K562 (cell line): Measurements from ENCODE around the gene UPF2. TPM values are rescaled to one million over a fixed set of nuclear protein-coding genes. Genes with fewer than 3 reads are reported as not detected.

ENCODE experiments used
- CBX3 ChIP-seq, 2 experiments: IDR thresholded peaks; 1 replicate in 1 of 2; 2 replicates in 1 of 2; pipeline ENCODE4 v1.6.1; 2012; ENCODE audit warnings: inconsistent platforms in 2 of 2, low read length in 2 of 2, borderline replicate concordance in 1 of 2, control low read depth in 1 of 2
- CHD1 ChIP-seq: fragments of 200-600 bp; sonication (generic); IDR thresholded peaks from one replicate; pipeline ENCODE4 v1.6.1; 2012; ENCODE audit warnings: mild to moderate bottlenecking, moderate library complexity, low read length, inconsistent platforms
- DMBX1 ChIP-seq: fragments of 250-450 bp; sonication (Bioruptor Pico); IDR thresholded peaks from 2 replicates; pipeline ENCODE4 v1.8.0; 2022; ENCODE audit warnings: inconsistent platforms, mild to moderate bottlenecking, moderate library complexity, borderline replicate concordance
- MCM2 ChIP-seq: fragments of 450-650 bp; IDR thresholded peaks from 2 replicates; pipeline ENCODE4 v1.6.1; 2017; ENCODE audit warnings: low read depth, mild to moderate bottlenecking
- MCM7 ChIP-seq, 2 experiments: fragments of 450-650 bp; IDR thresholded peaks; 2 replicates each; pipeline ENCODE4 v1.6.1; 2016 to 2018
- NCOR1 ChIP-seq: fragments of 450-650 bp; IDR thresholded peaks from 2 replicates; pipeline ENCODE4 v1.6.1; 2016; ENCODE audit warnings: mild to moderate bottlenecking, moderate library complexity
- NRF1 ChIP-seq, 2 experiments: fragments of 450-650 bp; IDR thresholded peaks in 1 of 2; conservative IDR thresholded peaks in 1 of 2; 2 replicates each; pipeline ENCODE4 v1.6.1; 2014; ENCODE audit warnings: mild to moderate bottlenecking in 2 of 2
- OTX1 ChIP-seq: fragments of 450-650 bp; formaldehyde crosslinking; IDR thresholded peaks from 2 replicates; pipeline ENCODE4 v1.4.0; 2022; ENCODE audit warnings: mild to moderate bottlenecking
- SIX5 ChIP-seq, 2 experiments: IDR thresholded peaks; 2 replicates each; pipeline ENCODE4 v1.6.1; 2011; ENCODE audit warnings: low read length in 2 of 2, borderline replicate concordance in 1 of 2, low read depth in 1 of 2, mild to moderate bottlenecking in 1 of 2, moderate library complexity in 1 of 2; ENCODE audit not compliant: insufficient read depth in 1 of 2
- ZNF584 ChIP-seq: fragments of 200-800 bp; sonication (Bioruptor generic); IDR thresholded peaks from 2 replicates; pipeline ENCODE4 v1.6.1; 2016; ENCODE audit warnings: low read depth, mild to moderate bottlenecking, missing genetic modification characterization, missing compliant biosample characterization
- polyA plus RNA-seq, 8 experiments: library from polyadenylated mRNA; depleted of rRNA in 4 of 8; stranded (reverse) in 5 of 8; unstranded in 3 of 8; fragments of >200 nt; fragmentation: Nextera tagmentation in 2 of 8; fragmentation: Illumina TruSeq in 1 of 8; extraction: Ambion mirVana in 2 of 8; extraction: Trizol in 1 of 8; gene quantifications; 2 replicates each; pipeline versions ENCODE4 v1.2.1 to v1.2.3, GENCODE V29; 2011 to 2014; ENCODE audit warnings: inconsistent platforms in 1 of 8, missing spikeins in 1 of 8
- total RNA-seq, 7 experiments: library from RNA; depleted of rRNA in 6 of 7; stranded (reverse); fragments of >200 nt in 6 of 7; fragmentation: Illumina TruSeq in 2 of 7; extraction: Trizol in 2 of 7; gene quantifications; 2 replicates each; pipeline versions ENCODE4 v1.2.1 to v1.2.3, GENCODE V29; 2011 to 2021; ENCODE audit warnings: low replicate concordance in 1 of 7
- TF ChIP-seq, protein P1 (sequence below), 2 experiments: fragments of 250-450 bp in 1 of 2; fragments of 450-650 bp in 1 of 2; sonication (Bioruptor Pico) in 1 of 2; IDR thresholded peaks; 2 replicates each; pipeline versions ENCODE4 v1.6.1 to v1.8.0; 2016 to 2021; ENCODE audit warnings: mild to moderate bottlenecking in 2 of 2, moderate library complexity in 2 of 2, missing compliant biosample characterization in 1 of 2, missing genetic modification characterization in 1 of 2
- TF ChIP-seq, protein P2 (sequence below): fragments of 250-450 bp; sonication (Bioruptor Pico); IDR thresholded peaks from 2 replicates; pipeline ENCODE4 v1.5.0; 2021; ENCODE audit warnings: mild to moderate bottlenecking, moderate library complexity
- TF ChIP-seq, protein P3 (sequence below): sonication (generic); formaldehyde crosslinking; IDR thresholded peaks from 2 replicates; pipeline ENCODE4 v1.8.0; 2022; ENCODE audit warnings: mild to moderate bottlenecking, low read depth, missing genetic modification reagents
- TF ChIP-seq, protein P4 (sequence below): fragments of 450-650 bp; formaldehyde crosslinking; IDR thresholded peaks from 2 replicates; pipeline ENCODE4 v1.4.0; 2022; ENCODE audit warnings: mild to moderate bottlenecking, moderate library complexity
- TF ChIP-seq, protein P5 (sequence below): fragments of 450-650 bp; conservative IDR thresholded peaks from 2 replicates; pipeline ENCODE4 v1.6.1; 2016; ENCODE audit warnings: missing genetic modification characterization, low read depth, mild to moderate bottlenecking, missing compliant biosample characterization, moderate library complexity

Gene UPF2
- total and polyA plus RNA-seq, 9 of the 15 experiments (the other 6 are each of a cell fraction or from before 2014, with no cell fraction given), result 13.9 to 37.7 (median 23.7) TPM

DNA sequence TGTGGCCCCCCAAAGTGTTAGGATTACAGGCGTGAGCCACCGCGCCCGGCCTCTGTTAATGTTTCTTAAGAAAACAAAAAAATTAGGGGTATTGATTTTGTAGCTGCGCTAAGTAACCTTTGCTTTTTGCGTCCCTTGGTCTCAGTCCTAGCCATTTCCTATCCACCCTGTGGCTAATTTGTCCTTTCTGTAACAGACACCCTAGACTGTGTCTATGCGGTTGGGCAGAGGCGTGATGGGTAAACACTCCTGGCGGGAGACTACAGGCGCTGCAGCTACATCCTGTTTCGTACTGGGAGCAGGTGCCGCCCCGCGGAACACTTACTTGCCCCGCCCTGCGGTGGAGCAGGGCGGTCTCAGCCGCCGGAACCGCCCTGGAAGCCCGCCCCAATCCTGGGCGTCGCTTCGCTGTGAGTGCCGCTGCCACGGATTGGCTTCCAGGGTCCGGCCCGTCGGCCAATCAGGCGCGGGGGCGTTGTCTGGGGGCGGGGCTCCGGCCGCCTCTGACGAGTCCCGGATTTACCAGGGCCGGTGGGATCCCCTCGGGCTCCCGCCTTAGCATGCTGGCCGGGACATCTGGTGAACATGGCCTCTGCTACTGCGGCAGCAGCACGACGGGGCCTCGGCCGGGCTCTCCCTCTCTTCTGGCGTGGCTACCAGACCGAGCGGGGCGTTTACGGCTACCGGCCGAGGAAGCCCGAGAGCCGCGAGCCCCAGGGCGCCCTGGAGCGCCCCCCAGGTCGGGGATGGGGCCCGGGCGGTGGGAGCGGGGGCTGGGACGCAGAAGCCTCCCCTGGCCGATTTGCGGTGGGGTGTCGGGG lies 26.1 kb upstream of the UPF2 start, which contains the start of gene DHTKD1 (continued):
- TF ChIP-seq OTX1 (CRISPR knock-in tag) (no peak), DMBX1 (CRISPR knock-in tag) (peak; percentile 40; the same call in 1 of the 2 replicates), ZNF584 (CRISPR knock-in tag) (no peak), NRF1 (conservative IDR thresholded peaks at IDR 0.05 in 1 of 2, IDR thresholded peaks at IDR 0.05 in 1 of 2) (peak; percentile 79 to 82), MCM2 (no peak), SIX5 (IDR thresholded peaks at IDR 0.05; ENCODE audit: borderline replicate concordance in 1 of 2, insufficient read depth in 1 of 2, low read depth in 1 of 2, low read length in 2 of 2) (no peak), NCOR1 (no peak; the same call in 1 of the 2 replicates), CBX3 (IDR thresholded peaks at IDR 0.05; ENCODE audit: borderline replicate concordance in 1 of 2, low read length in 2 of 2) (peak in 1 of 2 experiments; percentile 87; a peak in 2 of 3 replicates), CHD1 (no peak), MCM7 (IDR thresholded peaks at IDR 0.05) (no peak)
- TF ChIP-seq, protein P1, sequence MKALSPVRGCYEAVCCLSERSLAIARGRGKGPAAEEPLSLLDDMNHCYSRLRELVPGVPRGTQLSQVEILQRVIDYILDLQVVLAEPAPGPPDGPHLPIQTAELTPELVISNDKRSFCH (CRISPR knock-in tag; IDR thresholded peaks at IDR 0.05), result no peak
- TF ChIP-seq, protein P1 (tag; IDR thresholded peaks at IDR 0.05), result peak; percentile 37; the same call in 1 of the 2 replicates
- TF ChIP-seq, protein P2, sequence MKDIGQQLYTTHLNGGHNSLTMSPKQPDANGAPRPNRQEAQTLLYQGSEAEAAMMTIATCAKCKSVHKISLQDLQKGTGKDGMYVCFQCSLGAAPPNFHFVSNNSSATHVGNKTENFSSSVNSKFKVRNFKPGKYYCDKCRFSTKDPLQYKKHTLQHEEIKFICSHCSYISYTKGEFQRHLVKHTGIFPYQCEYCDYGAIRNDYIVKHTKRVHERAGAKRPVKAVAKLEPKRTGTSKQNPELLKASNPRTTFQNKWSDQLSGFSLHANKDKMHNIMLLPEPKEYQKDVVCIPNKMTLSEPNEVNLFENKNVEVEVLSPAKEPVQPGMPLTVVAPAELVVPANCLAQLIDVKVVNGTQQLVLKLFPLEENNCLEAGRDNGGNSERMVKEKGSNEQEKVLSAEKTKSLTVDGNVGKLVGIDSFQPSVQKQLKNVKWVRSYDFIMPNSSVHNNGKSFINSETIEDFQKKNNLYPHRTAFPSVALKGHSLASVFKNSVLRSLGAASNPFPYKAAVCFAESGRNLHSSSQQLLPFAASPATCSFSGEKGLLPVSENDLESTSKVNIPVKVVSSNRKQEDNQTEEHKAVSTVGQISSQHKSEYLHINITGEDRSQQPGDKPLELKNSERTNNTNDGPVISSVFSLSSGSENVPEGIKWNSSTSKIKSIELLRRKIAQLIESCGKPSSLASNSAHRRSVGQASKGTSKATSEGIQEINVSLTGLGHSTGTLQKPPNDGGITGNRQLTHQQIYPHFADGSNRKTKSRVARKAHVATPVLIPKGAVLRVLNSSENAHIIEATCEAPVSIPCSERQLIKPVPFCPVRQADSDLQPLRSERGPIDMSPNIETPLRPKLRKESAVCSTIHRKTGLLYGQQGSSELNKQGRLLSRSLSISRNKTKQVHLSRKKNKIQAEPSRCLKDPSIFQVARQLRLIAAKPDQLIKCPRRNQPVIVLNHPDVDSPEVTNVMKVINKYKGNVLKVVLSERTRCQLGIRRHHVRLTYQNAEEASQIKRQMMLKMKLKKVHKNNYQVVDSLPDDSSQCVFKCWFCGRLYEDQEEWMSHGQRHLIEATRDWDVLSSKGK (CRISPR knock-in tag), result no peak
- TF ChIP-seq, protein P3, sequence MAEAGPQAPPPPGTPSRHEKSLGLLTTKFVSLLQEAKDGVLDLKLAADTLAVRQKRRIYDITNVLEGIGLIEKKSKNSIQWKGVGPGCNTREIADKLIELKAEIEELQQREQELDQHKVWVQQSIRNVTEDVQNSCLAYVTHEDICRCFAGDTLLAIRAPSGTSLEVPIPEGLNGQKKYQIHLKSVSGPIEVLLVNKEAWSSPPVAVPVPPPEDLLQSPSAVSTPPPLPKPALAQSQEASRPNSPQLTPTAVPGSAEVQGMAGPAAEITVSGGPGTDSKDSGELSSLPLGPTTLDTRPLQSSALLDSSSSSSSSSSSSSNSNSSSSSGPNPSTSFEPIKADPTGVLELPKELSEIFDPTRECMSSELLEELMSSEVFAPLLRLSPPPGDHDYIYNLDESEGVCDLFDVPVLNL (CRISPR knock-in tag), result no peak
- TF ChIP-seq, protein P4, sequence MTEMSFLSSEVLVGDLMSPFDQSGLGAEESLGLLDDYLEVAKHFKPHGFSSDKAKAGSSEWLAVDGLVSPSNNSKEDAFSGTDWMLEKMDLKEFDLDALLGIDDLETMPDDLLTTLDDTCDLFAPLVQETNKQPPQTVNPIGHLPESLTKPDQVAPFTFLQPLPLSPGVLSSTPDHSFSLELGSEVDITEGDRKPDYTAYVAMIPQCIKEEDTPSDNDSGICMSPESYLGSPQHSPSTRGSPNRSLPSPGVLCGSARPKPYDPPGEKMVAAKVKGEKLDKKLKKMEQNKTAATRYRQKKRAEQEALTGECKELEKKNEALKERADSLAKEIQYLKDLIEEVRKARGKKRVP, result no peak
- TF ChIP-seq, protein P5, sequence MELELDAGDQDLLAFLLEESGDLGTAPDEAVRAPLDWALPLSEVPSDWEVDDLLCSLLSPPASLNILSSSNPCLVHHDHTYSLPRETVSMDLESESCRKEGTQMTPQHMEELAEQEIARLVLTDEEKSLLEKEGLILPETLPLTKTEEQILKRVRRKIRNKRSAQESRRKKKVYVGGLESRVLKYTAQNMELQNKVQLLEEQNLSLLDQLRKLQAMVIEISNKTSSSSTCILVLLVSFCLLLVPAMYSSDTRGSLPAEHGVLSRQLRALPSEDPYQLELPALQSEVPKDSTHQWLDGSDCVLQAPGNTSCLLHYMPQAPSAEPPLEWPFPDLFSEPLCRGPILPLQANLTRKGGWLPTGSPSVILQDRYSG (tag), result no peak
